Naive B cell (primary cell): ENCODE measurements around the gene PNPLA3. TPM values are rescaled to one million over a fixed set of nuclear protein-coding genes. Genes with fewer than 3 reads are reported as not detected.

ENCODE experiments used
- ATAC-seq, 2 donors: fragments of 150-1000 bp; cut with Tn5 transposase; 2 replicates each; pipeline ENCODE4 v1.10.0; 2021; ENCODE audit warnings: low read depth in 2 of 2, mild to moderate bottlenecking in 2 of 2, moderate library complexity in 2 of 2
- DNase-seq: peaks from one replicate; pipeline ENCODE4 v3.0.0; 2022
- H3K27ac Mint-ChIP-seq, 6 donors: one replicate each; pipeline ENCODE4 v1.8.0; 2020 to 2022; ENCODE audit warnings: mild to moderate bottlenecking in 6 of 6, mixed read lengths in 6 of 6, moderate library complexity in 5 of 6, inconsistent platforms in 2 of 6
- H3K27me3 Mint-ChIP-seq, 3 donors: one replicate each; pipeline ENCODE4 v1.8.0; 2021 to 2022; ENCODE audit warnings: mixed read lengths in 3 of 3, mild to moderate bottlenecking in 1 of 3
- H3K36me3 Mint-ChIP-seq, 2 donors: one replicate each; pipeline ENCODE4 v1.8.0; 2020 to 2022; ENCODE audit warnings: mixed read lengths in 2 of 2, inconsistent platforms in 1 of 2, mild to moderate bottlenecking in 1 of 2
- H3K4me1 Mint-ChIP-seq, 3 donors: one replicate each; pipeline ENCODE4 v1.8.0; 2020 to 2022; ENCODE audit warnings: mixed read lengths in 3 of 3, inconsistent platforms in 1 of 3, mild to moderate bottlenecking in 1 of 3, moderate library complexity in 1 of 3
- H3K4me3 Mint-ChIP-seq, 8 donors: one replicate each; pipeline ENCODE4 v1.8.0; 2020 to 2022; ENCODE audit warnings: mild to moderate bottlenecking in 8 of 8, mixed read lengths in 8 of 8, moderate library complexity in 8 of 8, inconsistent platforms in 2 of 8
- H3K9me3 Mint-ChIP-seq, 7 donors: one replicate each; pipeline ENCODE4 v1.8.0; 2020 to 2022; ENCODE audit warnings: mixed read lengths in 7 of 7, mild to moderate bottlenecking in 5 of 7, inconsistent platforms in 2 of 7, moderate library complexity in 1 of 7
- polyA plus RNA-seq, 6 donors: library from polyadenylated mRNA; unstranded; fragments of 300-500 nt; fragmentation: Illumina TruSeq; gene quantifications; one replicate each; pipeline ENCODE4 v1.2.3, GENCODE V29; 2021; ENCODE audit warnings: low read depth in 6 of 6

The PNPLA3 gene
- polyA plus RNA-seq, 6 donors from 2014 or later = not detected

- DNase-seq = no peak
- Mint-ChIP-seq H3K27ac (no peak overlapping the region), H3K36me3 (no peaks in the 10 kb centered on the region), H3K9me3 (peaks cover 0 to 3% (median 0%) of the 10 kb centered on the region in 7 donors), H3K4me3 (no peak overlapping the region), H3K4me1 (peaks cover 9 to 17% (median 12%) of the 10 kb centered on the region in 3 donors), H3K27me3 (peaks cover 22 to 84% (median 70%) of the 10 kb centered on the region in 3 donors)
- no peak for ATAC-seq
These were observed 2.2 kb upstream of the PNPLA3 start for GRCh38 chr22:43921370-43921769.

GRCh38 chr22:43922123-43922522 lies 1.5 kb upstream of the PNPLA3 start:
- Mint-ChIP-seq H3K9me3 (peaks cover 0 to 2% (median 0%) of the 10 kb centered on the region in 7 donors), H3K4me1 (peaks cover 9 to 17% (median 12%) of the 10 kb centered on the region in 3 donors), H3K27ac (no peak overlapping the region), H3K27me3 (peaks cover 22 to 78% (median 64%) of the 10 kb centered on the region in 3 donors), H3K36me3 (no peaks in the 10 kb centered on the region), H3K4me3 (peak overlapping the region in 2 of 8 donors; percentile 73 to 86)
- DNase-seq (no peak), ATAC-seq (no peak)

GRCh38 chr22:43923191-43923590 lies 414 bp upstream of the PNPLA3 start:
- peak overlapping the region in 5 of 6 donors; percentile 6 to 90 (median 46) for H3K27ac Mint-ChIP-seq
- DNase-seq = peak; percentile 21
- ATAC-seq = peak; percentile 71 to 78
- H3K36me3 Mint-ChIP-seq = no peaks in the 10 kb centered on the region
- H3K27me3 Mint-ChIP-seq = peaks cover 19 to 74% (median 62%) of the 10 kb centered on the region in 3 donors
- peaks cover 0 to 2% (median 0%) of the 10 kb centered on the region in 7 donors for H3K9me3 Mint-ChIP-seq
- peaks cover 9 to 17% (median 12%) of the 10 kb centered on the region in 3 donors for H3K4me1 Mint-ChIP-seq
- H3K4me3 Mint-ChIP-seq = peak overlapping the region; percentile 80 to 97 (median 92)

GRCh38 chr22:43924877-43925276 lies 1.3 kb downstream of the PNPLA3 start:
- H3K4me3 Mint-ChIP-seq = peak overlapping the region; percentile 69 to 89 (median 78)

GRCh38 chr22:43925433-43926348 lies 2.1 kb downstream of the PNPLA3 start:
- no peak for ATAC-seq
- Mint-ChIP-seq H3K36me3 (no peaks in the 10 kb centered on the region), H3K4me1 (peaks cover 9 to 17% (median 12%) of the 10 kb centered on the region in 3 donors), H3K27me3 (peaks cover 9 to 74% (median 52%) of the 10 kb centered on the region in 3 donors), H3K4me3 (peak overlapping the region in 6 of 8 donors; percentile 22 to 83 (median 74)), H3K27ac (no peak overlapping the region), H3K9me3 (peaks cover 0 to 2% (median 0%) of the 10 kb centered on the region in 7 donors)
- DNase-seq = no peak

More at GRCh38 chr22:43924877-43925276, 1.3 kb downstream of the PNPLA3 start:
- H3K36me3 Mint-ChIP-seq = no peaks in the 10 kb centered on the region
- peaks cover 0 to 2% (median 0%) of the 10 kb centered on the region in 7 donors for H3K9me3 Mint-ChIP-seq
- H3K4me1 Mint-ChIP-seq = peaks cover 9 to 17% (median 12%) of the 10 kb centered on the region in 3 donors
- ATAC-seq = no peak
- H3K27ac Mint-ChIP-seq = no peak overlapping the region
- DNase-seq = no peak
- peaks cover 9 to 70% (median 55%) of the 10 kb centered on the region in 3 donors for H3K27me3 Mint-ChIP-seq

- ATAC-seq (no peak), DNase-seq (no peak)
- Mint-ChIP-seq H3K27me3 (peaks cover 13 to 69% (median 45%) of the 10 kb centered on the region in 3 donors), H3K27ac (no peak overlapping the region), H3K36me3 (no peaks in the 10 kb centered on the region), H3K9me3 (peaks cover 0 to 2% (median 0%) of the 10 kb centered on the region in 7 donors), H3K4me1 (peaks cover 6 to 17% (median 12%) of the 10 kb centered on the region in 3 donors), H3K4me3 (peak overlapping the region in 4 of 8 donors; percentile 6 to 52 (median 26))
These were observed 2.7 kb downstream of the PNPLA3 start for GRCh38 chr22:43926349-43926710.

GRCh38 chr22:43928468-43928867 lies 4.9 kb downstream of the PNPLA3 start:
- H3K9me3 Mint-ChIP-seq = peaks cover 0 to 2% (median 0%) of the 10 kb centered on the region in 7 donors
- peaks cover 16 to 51% (median 38%) of the 10 kb centered on the region in 3 donors for H3K27me3 Mint-ChIP-seq
- no peak overlapping the region for H3K27ac Mint-ChIP-seq
- H3K36me3 Mint-ChIP-seq = no peaks in the 10 kb centered on the region
- H3K4me3 Mint-ChIP-seq = peak overlapping the region in 1 of 8 donors; percentile 9
- peaks cover 0 to 8% (median 5%) of the 10 kb centered on the region in 3 donors for H3K4me1 Mint-ChIP-seq
- ATAC-seq (no peak), DNase-seq (no peak)

- H3K27me3 Mint-ChIP-seq = peaks cover 19 to 52% (median 42%) of the 10 kb centered on the region in 3 donors
- no peak overlapping the region for H3K27ac Mint-ChIP-seq
- peaks cover 0 to 8% (median 2%) of the 10 kb centered on the region in 3 donors for H3K4me1 Mint-ChIP-seq
- ATAC-seq (no peak), DNase-seq (no peak)
- H3K9me3 Mint-ChIP-seq = peaks cover 0 to 2% (median 0%) of the 10 kb centered on the region in 7 donors
- no peaks in the 10 kb centered on the region for H3K36me3 Mint-ChIP-seq
- H3K4me3 Mint-ChIP-seq = peak overlapping the region in 1 of 8 donors; percentile 9
These were observed 5.3 kb downstream of the PNPLA3 start for GRCh38 chr22:43928908-43929307.

- Mint-ChIP-seq H3K4me3 (no peak overlapping the region), H3K4me1 (peaks cover 0 to 5% (median 0%) of the 10 kb centered on the region in 3 donors)
These were observed 8.2 kb downstream of the PNPLA3 start for GRCh38 chr22:43931771-43932170.

GRCh38 chr22:43941449-43941848 lies 17.8 kb downstream of the PNPLA3 start:
- Mint-ChIP-seq H3K36me3 (no peaks in the 10 kb centered on the region), H3K27ac (peak overlapping the region in 2 of 6 donors; percentile 37 to 39), H3K9me3 (peaks cover 0 to 8% (median 2%) of the 10 kb centered on the region in 7 donors), H3K27me3 (peaks cover 29 to 55% (median 47%) of the 10 kb centered on the region in 3 donors), H3K4me1 (peaks cover 0 to 12% (median 0%) of the 10 kb centered on the region in 3 donors), H3K4me3 (no peak overlapping the region)
- ATAC-seq (no peak), DNase-seq (no peak)

More at GRCh38 chr22:43931771-43932170, 8.2 kb downstream of the PNPLA3 start:
- Mint-ChIP-seq H3K27me3 (peaks cover 19 to 57% (median 55%) of the 10 kb centered on the region in 3 donors), H3K9me3 (peaks cover 0 to 2% (median 0%) of the 10 kb centered on the region in 7 donors), H3K27ac (no peak overlapping the region), H3K36me3 (no peaks in the 10 kb centered on the region)
- no peak for ATAC-seq
- DNase-seq = no peak

GRCh38 chr22:43944670-43945430 lies 21.2 kb downstream of the PNPLA3 start:
- no peak for ATAC-seq
- DNase-seq = no peak
- Mint-ChIP-seq H3K27ac (no peak overlapping the region), H3K27me3 (peaks cover 20 to 46% (median 30%) of the 10 kb centered on the region in 3 donors), H3K4me1 (peaks cover 0 to 12% (median 0%) of the 10 kb centered on the region in 3 donors), H3K36me3 (no peaks in the 10 kb centered on the region), H3K9me3 (peaks cover 0 to 8% (median 2%) of the 10 kb centered on the region in 7 donors), H3K4me3 (no peak overlapping the region)

GRCh38 chr22:43945632-43946383 lies 22.2 kb downstream of the PNPLA3 start:
- peaks cover 0 to 12% (median 0%) of the 10 kb centered on the region in 3 donors for H3K4me1 Mint-ChIP-seq
- DNase-seq (peak; percentile 45), ATAC-seq (peak; percentile 94 to 97)
- no peak overlapping the region for H3K4me3 Mint-ChIP-seq
- H3K27me3 Mint-ChIP-seq = peaks cover 20 to 54% (median 30%) of the 10 kb centered on the region in 3 donors
- no peaks in the 10 kb centered on the region for H3K36me3 Mint-ChIP-seq
- H3K9me3 Mint-ChIP-seq = peaks cover 0 to 8% (median 2%) of the 10 kb centered on the region in 7 donors
- peak overlapping the region in 1 of 6 donors; percentile 64 for H3K27ac Mint-ChIP-seq
